ENCODE data around the gene CREB3L4.
A peak's percentile ranks its signal among the peaks of the same experiment; 100 is the strongest.

The CREB3L4 gene

DNA sequence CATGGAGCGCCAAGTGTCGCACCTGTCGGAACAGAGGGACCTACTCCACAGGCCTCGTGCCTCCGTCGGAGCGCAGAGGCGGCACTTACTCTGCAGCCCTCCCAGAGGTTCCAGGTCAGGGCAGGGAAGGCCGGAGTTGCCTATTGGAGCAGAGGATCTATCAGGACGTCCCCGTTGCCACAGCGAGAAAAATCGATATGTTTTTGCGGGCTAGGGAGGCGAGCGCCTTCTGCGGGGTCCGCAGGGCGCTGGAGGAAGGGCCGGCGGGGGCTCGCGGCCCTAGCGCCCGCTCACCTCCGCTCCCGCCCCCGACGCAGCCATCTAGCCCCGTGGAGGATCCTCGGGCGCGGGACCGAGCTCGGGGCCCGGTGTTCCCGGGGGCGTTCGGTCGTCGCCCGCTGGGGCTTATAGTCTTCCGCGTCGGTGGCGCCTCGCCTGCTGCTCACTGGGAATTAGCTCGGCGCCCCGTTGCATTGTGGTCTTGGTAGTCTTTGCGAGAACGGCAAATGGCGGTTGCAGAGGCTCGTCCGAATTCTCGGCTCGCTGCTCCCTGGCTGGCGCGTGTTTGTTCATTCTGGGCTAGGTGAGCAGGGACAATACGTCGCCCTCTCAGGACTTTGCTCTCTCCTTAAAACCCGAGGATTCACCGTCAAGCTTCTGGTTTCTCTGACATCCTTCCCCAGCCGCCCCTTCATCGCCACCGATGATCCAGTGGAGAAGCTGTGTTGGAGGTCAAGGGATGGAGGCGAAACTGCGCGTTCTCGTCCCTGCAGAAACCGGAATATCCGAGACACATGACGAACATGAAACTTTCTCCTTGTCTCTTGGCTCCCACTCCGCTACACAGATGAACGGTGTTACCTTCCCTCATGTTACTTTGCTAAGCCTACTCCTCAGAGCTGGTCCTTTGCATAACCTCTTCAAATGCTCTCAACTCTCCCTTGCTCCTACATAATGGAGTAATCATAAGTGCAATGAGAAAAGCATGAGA lies 9.8 kb downstream of the CREB3L4 start, which contains the start of gene JTB (continued):
- TF ChIP-seq ZNF140 (tag by site-specific recombination; IDR thresholded peaks at IDR 0.05) (no peak), ZNF138 (tag by site-specific recombination; IDR thresholded peaks at IDR 0.05; ENCODE audit: borderline replicate concordance) (no peak), KLF16 (tag by site-specific recombination; IDR thresholded peaks at IDR 0.05) (no peak; the same call in 1 of the 2 replicates), YY2 (tag by site-specific recombination; IDR thresholded peaks at IDR 0.05) (peak; percentile 82), ZNF19 (tag by site-specific recombination; IDR thresholded peaks at IDR 0.05; ENCODE audit: low read depth) (no peak), ZNF624 (tag by site-specific recombination; IDR thresholded peaks at IDR 0.05) (no peak), ZNF148 (tag by site-specific recombination; IDR thresholded peaks at IDR 0.05; ENCODE audit: borderline replicate concordance) (no peak), KLF7 (tag by site-specific recombination; IDR thresholded peaks at IDR 0.05; ENCODE audit: borderline replicate concordance) (no peak), MEIS1 (CRISPR knock-in tag; IDR thresholded peaks at IDR 0.05; ENCODE audit: borderline replicate concordance) (no peak), ZNF221 (tag by site-specific recombination; IDR thresholded peaks at IDR 0.05; ENCODE audit: borderline replicate concordance) (no peak), ZNF510 (tag by site-specific recombination; IDR thresholded peaks at IDR 0.05; ENCODE audit: insufficient replicate concordance) (no peak), MZF1 (tag by site-specific recombination; IDR thresholded peaks at IDR 0.05; ENCODE audit: borderline replicate concordance) (no peak), ZNF404 (tag by site-specific recombination; IDR thresholded peaks at IDR 0.05) (no peak), ZBTB8A (tag by site-specific recombination; IDR thresholded peaks at IDR 0.05) (peak; percentile 95), YY1 (tag by site-specific recombination; IDR thresholded peaks at IDR 0.05) (peak; percentile 85), ZNF184 (tag by site-specific recombination; IDR thresholded peaks at IDR 0.05) (no peak), ZNF843 (tag by site-specific recombination; IDR thresholded peaks at IDR 0.05) (0 out of 2 replicates have a peak, but pooled peaks have one; percentile 14), ZNF311 (tag by site-specific recombination; IDR thresholded peaks at IDR 0.05; ENCODE audit: borderline replicate concordance) (no peak), SCRT2 (tag by site-specific recombination; IDR thresholded peaks at IDR 0.05) (peak; percentile 92), ZNF558 (tag by site-specific recombination; IDR thresholded peaks at IDR 0.05) (no peak), ZBTB26 (tag by site-specific recombination; optimal IDR thresholded peaks at IDR 0.05) (peak; percentile 90), ZNF394 (tag by site-specific recombination; IDR thresholded peaks at IDR 0.05; ENCODE audit: borderline replicate concordance) (peak; percentile 100), ZNF239 (tag by site-specific recombination; IDR thresholded peaks at IDR 0.05) (no peak), REST (tag by site-specific recombination; IDR thresholded peaks at IDR 0.05) (no peak), ZNF146 (tag by site-specific recombination; IDR thresholded peaks at IDR 0.05) (no peak), PRDM1 (tag by site-specific recombination; IDR thresholded peaks at IDR 0.05) (peak; percentile 93; the same call in 1 of the 2 replicates), ZNF571 (tag by site-specific recombination; IDR thresholded peaks at IDR 0.05) (no peak), AEBP2 (tag by site-specific recombination; IDR thresholded peaks at IDR 0.05; ENCODE audit: borderline replicate concordance) (no peak)
- TF ChIP-seq, protein P1, sequence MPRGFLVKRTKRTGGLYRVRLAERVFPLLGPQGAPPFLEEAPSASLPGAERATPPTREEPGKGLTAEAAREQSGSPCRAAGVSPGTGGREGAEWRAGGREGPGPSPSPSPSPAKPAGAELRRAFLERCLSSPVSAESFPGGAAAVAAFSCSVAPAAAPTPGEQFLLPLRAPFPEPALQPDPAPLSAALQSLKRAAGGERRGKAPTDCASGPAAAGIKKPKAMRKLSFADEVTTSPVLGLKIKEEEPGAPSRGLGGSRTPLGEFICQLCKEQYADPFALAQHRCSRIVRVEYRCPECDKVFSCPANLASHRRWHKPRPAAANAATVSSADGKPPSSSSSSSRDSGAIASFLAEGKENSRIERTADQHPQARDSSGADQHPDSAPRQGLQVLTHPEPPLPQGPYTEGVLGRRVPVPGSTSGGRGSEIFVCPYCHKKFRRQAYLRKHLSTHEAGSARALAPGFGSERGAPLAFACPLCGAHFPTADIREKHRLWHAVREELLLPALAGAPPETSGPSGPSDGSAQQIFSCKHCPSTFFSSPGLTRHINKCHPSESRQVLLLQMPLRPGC (tag by site-specific recombination; IDR thresholded peaks at IDR 0.05) = no peak

Data from HEK293 (cell line).